Adipocyte (in vitro differentiated cells): ENCODE measurements around the gene PARD3.

Experiments
- DNase-seq: peaks from one replicate; pipeline ENCODE4 v3.0.0-alpha.2; 2015; ENCODE audit warnings: low read depth
- H3K27me3 ChIP-seq: replicated peaks from 2 replicates; pipeline ENCODE4 v1.7.0; 2013; ENCODE audit warnings: mild to moderate bottlenecking, low read length, moderate library complexity; ENCODE audit not compliant: control insufficient read depth, insufficient read depth
- H3K36me3 ChIP-seq: 2 replicates; pipeline ENCODE4 v1.7.0; 2013; ENCODE audit warnings: low read length, mild to moderate bottlenecking, moderate library complexity; ENCODE audit not compliant: control insufficient read depth, insufficient read depth, severe bottlenecking
- H3K4me1 ChIP-seq: 2 replicates; pipeline ENCODE4 v1.7.0; 2013; ENCODE audit warnings: mild to moderate bottlenecking, low read length, moderate library complexity; ENCODE audit not compliant: control insufficient read depth, insufficient read depth
- H3K4me3 ChIP-seq: 2 replicates; pipeline ENCODE4 v1.7.0; 2013; ENCODE audit warnings: mild to moderate bottlenecking, low read length, moderate library complexity
- H3K9ac ChIP-seq: 2 replicates; pipeline ENCODE4 v1.7.0; 2013; ENCODE audit warnings: mild to moderate bottlenecking, low read length, moderate library complexity
- H3K9me3 ChIP-seq: 2 replicates; pipeline ENCODE4 v1.7.0; 2013; ENCODE audit warnings: mild to moderate bottlenecking, low read length, moderate library complexity; ENCODE audit not compliant: control insufficient read depth

PARD3 gene

DNA sequence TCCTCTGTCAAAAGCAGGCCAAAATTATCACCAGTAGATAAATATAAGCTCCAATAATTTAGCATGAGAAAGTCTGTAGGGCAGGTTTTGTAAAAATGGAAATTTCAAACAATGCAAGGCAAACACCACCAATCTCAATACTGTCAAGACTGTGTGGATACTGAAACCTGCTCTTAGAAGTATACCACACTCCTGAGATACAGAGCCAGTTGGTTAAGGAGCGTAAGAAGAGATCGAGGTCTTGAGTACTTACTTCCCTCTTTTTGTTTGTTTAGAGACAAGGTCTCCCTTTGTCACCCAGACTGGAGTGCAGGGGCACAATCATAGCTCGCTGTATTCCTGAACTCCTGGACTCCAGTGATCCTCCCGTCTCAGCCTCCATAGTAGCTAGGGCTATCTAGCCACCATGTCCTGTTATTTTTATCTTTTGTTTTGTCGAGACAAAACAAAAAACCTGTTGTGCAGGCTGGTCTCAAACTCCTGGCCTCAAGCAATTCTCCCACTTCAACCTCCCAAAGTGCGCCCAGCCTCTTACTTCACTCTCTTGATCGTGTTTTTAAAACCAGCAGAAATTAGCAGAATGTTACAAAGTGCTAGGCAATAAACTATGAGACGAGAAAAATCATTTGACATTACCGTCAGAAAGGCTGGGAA, 205.7 kb downstream of the PARD3 start:
- Histone ChIP-seq H3K9ac (no peak overlapping the region), H3K4me3 (no peak overlapping the region), H3K4me1 (peaks cover 6% of the 10 kb centered on the region), H3K9me3 (no peaks in the 10 kb centered on the region), H3K27me3 (no peaks in the 10 kb centered on the region), H3K36me3 (no peaks in the 10 kb centered on the region)
- no peak for DNase-seq

DNA sequence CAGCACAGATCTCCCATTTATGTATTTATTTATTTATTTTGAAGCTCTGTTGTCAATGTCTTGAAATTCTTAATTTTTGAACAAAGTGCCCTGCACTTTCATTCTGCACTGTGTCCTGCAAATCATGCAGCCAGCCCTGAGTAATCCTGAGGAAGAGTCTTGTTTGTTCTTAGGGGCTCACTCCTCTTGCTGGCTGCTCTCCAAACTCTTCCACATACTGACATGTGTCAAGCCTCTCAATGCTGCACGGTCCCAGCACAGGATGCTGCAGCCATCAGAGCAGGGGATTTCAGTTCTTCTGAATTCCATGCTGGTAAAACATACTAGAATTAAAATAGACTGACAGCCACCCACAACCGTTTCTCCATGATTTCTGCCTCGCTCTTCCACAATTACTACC, 207.2 kb downstream of the PARD3 start:
- no peak overlapping the region for H3K4me3 ChIP-seq

DNA sequence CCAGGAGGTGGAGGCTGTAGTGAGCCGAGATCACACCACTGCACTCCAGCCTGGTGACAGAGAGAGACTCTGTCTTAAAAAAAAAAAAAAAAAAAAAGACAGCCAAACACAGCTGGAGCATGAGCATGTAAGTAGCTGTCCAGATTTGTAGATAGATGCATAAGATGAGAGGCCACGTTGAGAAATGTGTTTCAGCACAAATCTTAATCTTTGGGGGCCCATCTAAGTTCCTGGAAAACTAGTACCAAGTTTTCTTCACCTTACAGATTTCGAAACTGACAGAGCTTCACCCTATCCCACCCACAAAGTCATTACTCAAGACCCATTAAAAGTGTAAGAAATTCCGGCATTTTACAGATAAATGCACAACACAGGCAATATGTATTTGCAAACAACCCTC, 208.2 kb downstream of the PARD3 start:
- H3K27me3 ChIP-seq = no peaks in the 10 kb centered on the region
- H3K4me1 ChIP-seq = no peaks in the 10 kb centered on the region
- no peaks in the 10 kb centered on the region for H3K9me3 ChIP-seq
- H3K4me3 ChIP-seq = no peak overlapping the region
- H3K9ac ChIP-seq = no peak overlapping the region
- H3K36me3 ChIP-seq = no peaks in the 10 kb centered on the region
- DNase-seq = peak; percentile 11

More for the DNA sequence above, 207.2 kb downstream of the PARD3 start:
- Histone ChIP-seq H3K36me3 (no peaks in the 10 kb centered on the region), H3K4me1 (peaks cover 6% of the 10 kb centered on the region), H3K27me3 (no peaks in the 10 kb centered on the region), H3K9me3 (no peaks in the 10 kb centered on the region), H3K9ac (no peak overlapping the region)
- DNase-seq = no peak

DNA sequence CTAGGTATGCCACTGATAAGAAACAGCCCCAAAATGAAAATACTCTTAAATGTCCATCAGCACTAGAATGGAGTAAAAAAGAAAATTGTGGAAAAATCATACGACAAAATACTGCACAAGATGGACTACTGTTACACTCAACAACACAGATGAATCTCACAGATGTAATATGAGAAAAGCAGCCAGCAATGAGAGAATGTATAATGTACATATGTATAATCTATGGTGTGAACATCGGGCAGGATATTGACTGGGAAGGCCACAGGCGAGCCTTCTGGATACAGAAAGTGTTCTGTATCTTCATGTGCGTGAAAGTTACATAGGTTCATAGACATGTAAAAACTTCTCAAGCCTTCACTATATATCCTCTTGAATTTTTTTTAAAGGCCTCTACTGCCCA, 212.6 kb downstream of the PARD3 start:
- Histone ChIP-seq H3K27me3 (no peaks in the 10 kb centered on the region), H3K36me3 (no peaks in the 10 kb centered on the region), H3K9ac (no peak overlapping the region), H3K4me1 (no peaks in the 10 kb centered on the region), H3K9me3 (no peaks in the 10 kb centered on the region), H3K4me3 (no peak overlapping the region)
- no peak for DNase-seq

DNA sequence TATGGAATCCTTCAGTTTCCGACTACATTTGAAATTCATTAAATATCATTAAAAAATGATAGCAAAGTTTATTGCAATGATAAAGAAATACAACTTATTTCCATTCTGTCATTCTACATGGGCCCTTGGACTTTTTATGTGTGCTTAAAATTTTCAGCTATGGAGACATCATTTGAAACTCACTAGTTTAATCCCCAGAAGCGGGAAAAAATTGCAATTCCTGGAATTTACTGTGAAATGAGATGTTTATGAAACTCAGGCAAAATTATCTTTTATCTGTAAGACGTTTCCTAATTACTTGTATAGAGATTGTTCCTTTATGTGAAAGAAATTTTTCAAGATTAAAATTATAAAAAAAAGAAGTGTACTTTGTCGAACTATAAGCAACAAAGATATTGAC, 213.4 kb downstream of the PARD3 start:
- Histone ChIP-seq H3K9ac (no peak overlapping the region), H3K9me3 (no peaks in the 10 kb centered on the region), H3K4me1 (no peaks in the 10 kb centered on the region), H3K4me3 (no peak overlapping the region), H3K36me3 (no peaks in the 10 kb centered on the region), H3K27me3 (no peaks in the 10 kb centered on the region)
- no peak for DNase-seq

DNA sequence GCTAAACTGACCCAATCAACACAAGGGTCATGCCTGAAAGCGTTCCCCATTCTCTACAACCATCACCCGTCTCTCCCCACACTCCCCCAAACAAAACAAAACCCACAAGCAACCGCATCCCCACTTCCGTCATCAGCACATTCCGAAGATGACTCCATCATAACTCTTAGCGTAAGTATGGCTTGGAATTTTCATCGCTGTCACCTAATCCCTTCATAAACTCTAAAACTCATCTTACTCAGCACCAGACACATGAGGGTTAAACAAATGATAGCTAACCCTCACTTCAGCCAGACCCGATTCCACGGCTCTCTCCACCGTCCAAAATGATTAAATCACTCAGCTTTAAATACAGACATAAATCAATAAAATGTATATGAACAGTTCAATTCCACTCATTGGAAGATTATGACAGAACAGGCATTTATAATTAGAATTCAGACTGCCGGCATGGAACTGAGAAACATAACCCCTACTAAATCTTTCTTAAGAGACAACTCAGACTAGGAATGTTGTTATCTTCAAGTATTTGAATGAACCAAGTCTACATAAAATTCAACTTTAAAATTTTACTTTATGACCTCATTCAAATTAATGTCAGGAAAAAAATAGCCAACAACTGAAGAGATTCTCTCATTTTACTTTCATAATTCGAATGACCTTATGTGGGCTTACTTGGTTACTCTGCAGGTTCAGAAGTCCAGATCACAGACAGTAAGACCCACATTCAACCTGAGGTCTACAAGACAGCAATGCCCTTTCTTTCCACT, 215.9 kb downstream of the PARD3 start:
- DNase-seq = no peak
- Histone ChIP-seq H3K27me3 (no peaks in the 10 kb centered on the region), H3K9me3 (no peaks in the 10 kb centered on the region), H3K4me3 (no peak overlapping the region), H3K4me1 (no peaks in the 10 kb centered on the region), H3K9ac (no peak overlapping the region), H3K36me3 (no peaks in the 10 kb centered on the region)

DNA sequence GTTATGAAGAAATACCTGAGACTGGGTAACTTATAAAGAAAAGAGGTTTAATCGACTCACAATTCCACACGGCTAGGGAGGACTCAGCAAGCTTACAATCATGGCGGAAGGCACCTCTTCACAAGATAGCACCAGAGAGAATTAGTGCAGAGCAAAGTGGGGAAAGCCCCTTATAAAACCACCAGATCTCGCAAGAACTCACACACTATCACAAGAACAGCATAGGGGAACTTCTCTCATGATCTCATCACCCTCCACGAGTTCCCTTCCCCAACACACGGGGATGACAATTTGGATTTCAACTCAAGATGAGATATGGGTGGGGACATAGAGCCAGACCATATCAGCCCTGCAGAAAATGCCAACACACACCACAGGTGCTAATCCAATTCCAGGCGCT, 218.7 kb downstream of the PARD3 start:
- no peak for DNase-seq
- Histone ChIP-seq H3K36me3 (no peaks in the 10 kb centered on the region), H3K4me1 (no peaks in the 10 kb centered on the region), H3K9ac (no peak overlapping the region), H3K9me3 (no peaks in the 10 kb centered on the region), H3K27me3 (no peaks in the 10 kb centered on the region), H3K4me3 (no peak overlapping the region)

DNA sequence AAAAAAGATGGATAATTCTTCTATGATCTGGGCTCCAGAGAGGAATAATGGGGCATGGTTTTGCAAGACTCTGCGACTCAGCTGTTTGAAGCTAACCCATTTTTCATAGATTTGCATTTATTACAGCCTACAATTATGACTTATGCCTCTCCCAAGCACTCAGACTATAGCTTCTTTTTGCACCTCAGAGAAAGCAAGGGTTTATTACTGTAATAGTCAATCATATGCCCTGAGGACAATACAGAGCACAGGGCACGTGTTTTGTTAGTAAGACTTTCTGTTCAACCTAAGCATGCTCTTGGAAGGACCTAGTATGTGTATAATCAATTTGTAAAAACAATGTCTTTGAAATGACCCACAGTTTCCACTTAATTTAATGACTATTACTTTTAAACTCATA, 221.2 kb downstream of the PARD3 start:
- H3K4me3 ChIP-seq = no peak overlapping the region
- no peaks in the 10 kb centered on the region for H3K36me3 ChIP-seq
- no peaks in the 10 kb centered on the region for H3K4me1 ChIP-seq
- no peaks in the 10 kb centered on the region for H3K9me3 ChIP-seq
- no peak for DNase-seq
- H3K27me3 ChIP-seq = no peaks in the 10 kb centered on the region
- no peak overlapping the region for H3K9ac ChIP-seq

DNA sequence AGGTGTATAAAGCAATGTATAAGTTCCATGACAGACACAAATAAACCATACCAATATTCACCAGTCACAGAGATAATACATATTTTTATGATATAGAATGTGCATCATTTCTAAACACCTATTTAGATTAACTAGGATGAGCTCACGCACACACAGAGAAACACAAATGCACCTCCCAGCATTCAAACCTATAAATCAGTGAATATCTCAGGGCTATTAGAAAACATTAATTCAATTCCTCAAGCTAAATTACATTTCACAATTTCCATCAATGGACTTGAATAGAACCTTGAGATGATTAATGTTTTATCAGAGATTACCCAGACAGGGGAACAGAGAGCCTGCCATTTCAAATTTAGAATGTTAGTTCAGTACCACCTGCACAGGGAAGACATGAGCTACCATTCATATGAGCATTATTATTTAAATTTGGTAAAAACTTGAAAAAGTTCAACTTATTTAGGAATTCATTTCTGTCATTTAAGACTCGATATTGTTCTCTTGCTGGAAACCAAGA, 221.7 kb downstream of the PARD3 start:
- H3K4me3 ChIP-seq = no peak overlapping the region

DNA sequence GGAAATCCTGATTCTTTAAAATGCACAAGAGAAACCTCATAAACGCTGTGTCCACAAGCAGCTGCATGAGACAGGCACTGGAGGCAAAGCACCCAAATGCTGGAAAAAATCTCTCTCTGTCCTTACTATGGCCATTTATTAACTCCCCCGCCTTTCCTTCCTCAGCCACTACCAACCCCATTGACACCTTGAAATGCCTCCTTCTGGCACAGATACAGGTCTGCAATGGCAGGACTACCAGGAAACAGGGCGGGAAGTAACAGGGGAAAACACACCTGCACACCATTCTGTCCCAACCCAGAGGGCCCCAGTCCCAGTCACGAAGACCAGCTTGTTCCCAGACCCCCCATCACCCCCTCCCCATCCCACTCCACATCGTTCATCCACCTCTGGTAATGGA, 224.3 kb downstream of the PARD3 start:
- Histone ChIP-seq H3K27me3 (no peaks in the 10 kb centered on the region), H3K9ac (no peak overlapping the region), H3K4me3 (no peak overlapping the region), H3K36me3 (no peaks in the 10 kb centered on the region), H3K4me1 (no peaks in the 10 kb centered on the region), H3K9me3 (no peaks in the 10 kb centered on the region)
- no peak for DNase-seq

More for the DNA sequence above, 221.7 kb downstream of the PARD3 start:
- Histone ChIP-seq H3K27me3 (no peaks in the 10 kb centered on the region), H3K9ac (no peak overlapping the region), H3K36me3 (no peaks in the 10 kb centered on the region), H3K4me1 (no peaks in the 10 kb centered on the region), H3K9me3 (no peaks in the 10 kb centered on the region)
- DNase-seq = no peak

DNA sequence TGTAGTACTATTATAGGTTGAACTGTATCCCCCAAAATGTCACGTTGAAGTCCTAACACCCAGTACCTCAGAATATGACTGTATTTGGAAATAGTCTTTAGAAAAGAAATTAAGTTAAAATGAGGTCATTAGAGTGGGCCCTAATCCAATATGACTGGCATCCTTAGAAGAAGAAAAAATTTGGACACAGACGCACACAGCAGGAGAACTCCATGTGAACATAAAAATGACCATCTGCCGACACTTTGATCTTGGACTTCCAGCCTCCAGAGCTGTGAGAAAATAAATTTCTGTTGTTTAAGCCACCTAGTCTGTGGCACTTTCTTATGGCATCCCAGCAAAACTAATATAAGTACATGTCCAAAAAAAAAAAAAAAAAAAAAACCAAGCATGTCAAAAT, 225.8 kb downstream of the PARD3 start:
- Histone ChIP-seq H3K27me3 (no peaks in the 10 kb centered on the region), H3K4me1 (peaks cover 7% of the 10 kb centered on the region), H3K9ac (no peak overlapping the region), H3K4me3 (no peak overlapping the region), H3K9me3 (no peaks in the 10 kb centered on the region), H3K36me3 (no peaks in the 10 kb centered on the region)
- no peak for DNase-seq
